CD4-positive, alpha-beta T cell treated with Interferon alpha-2 for 1 hour (primary cell): Measurements from ENCODE around the gene DIAPH1.

Source experiments
- DNase-seq, 2 donors: peaks; one replicate each; pipeline ENCODE4 v3.0.0-alpha.2; 2020 to 2022

Gene DIAPH1

DNA sequence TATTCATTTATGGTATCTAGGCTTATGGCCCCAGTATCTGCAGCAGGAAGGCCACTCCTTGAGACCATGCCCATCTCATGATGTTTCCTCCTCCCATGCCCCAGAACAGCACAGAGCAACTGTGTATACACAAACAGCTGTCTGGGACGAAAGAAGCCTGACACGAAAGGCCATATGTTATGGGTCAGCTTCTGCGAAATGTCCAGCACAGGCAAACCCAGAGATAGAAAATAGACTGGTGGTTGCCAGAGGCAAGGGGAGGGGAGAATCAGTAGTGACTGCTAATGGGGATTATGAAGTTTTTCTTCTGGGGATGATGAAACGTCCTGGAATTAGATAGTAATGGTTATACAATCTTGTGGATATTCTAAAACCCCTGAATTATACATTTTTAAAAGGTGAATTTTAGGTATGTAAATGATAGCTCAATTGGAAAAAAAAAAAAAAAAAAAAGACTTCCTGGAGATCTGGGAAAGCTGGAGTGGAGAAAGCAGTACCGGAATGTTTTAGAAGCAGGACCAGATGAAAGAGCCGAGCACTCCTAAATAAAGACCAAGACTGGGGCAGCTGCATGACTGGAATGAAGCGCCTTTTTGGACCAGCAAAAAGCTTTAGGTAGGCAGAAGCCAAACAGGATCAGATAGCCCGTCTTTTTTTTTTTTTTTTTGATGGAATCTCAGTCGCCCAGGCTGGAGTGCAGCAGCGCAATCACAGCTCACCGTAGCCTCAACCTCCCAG is 100.8 kb downstream of the DIAPH1 start:
- DNase-seq, result no peak

DNA sequence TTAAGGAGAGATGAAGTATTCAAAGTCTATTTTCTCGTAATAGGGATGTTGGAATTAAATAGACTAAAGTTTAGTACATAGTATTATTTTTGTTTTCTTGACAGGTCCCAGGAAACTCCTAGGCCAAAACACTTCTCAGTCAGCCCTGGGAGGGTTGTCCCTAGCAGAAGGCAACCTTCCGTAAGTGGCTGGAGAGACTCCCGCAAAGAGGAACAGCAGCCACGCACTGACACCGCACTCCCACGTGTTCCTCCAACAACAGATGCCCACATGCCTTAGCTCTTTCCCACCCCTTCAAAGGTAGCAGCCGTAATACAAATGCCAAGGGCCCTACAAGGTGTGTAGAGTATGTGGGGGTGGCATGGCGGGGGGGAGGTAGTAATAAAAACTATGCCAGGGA is 101.5 kb downstream of the DIAPH1 start:
- DNase-seq, result no peak

DNA sequence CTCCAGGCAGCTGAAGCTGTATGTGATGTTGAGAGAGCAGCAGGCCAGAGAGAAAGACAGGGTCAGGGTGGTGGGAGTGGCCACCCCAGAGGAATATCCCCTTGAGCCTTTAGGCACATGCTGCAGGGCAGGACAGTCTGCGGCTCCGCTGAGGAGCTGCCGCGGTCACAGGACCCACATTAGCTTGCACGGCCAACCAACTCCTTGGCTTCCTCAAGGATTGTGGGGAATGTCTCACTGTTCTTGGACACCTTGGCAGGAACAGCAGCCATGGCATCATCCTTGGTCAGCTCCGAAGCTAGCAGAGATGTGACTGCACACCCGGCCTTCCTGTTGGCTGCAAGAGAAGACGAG is 102.2 kb downstream of the DIAPH1 start:
- no peak for DNase-seq

DNA sequence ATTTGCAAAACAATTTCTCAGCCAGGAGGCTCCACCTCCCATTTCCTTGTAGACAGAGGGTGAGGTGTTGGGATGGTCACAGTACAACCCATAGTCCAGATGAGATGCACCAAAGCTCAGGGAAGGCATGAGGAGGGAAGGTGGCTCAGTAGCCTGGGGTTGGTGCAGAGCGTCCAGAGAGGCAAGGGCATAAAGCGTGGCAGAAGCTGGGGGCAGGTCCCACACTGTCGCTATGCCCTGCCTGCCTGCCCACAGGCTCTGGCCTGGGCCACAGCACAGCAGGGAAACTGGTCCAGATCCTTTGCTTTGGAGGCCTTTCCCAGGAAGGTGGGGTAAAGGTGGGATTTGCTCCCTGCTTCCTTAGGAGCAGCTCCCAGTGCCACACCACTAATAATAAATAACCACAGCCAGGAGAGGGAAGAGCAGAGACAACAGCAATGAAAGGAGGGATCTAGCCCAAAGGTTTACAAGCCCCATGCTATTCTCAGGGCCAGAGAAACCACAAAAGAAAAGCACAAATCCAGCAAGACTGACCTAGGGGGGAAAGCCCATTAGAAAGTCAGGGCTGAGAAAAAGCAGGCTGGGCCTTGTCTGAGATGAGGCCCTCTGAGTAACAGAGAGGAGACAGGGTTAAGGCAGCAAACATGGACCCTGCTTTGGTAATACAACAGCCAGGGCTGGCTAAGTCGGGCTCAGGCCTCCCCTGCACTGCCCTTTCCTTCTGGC is 102.7 kb downstream of the DIAPH1 start:
- DNase-seq, result no peak

DNA sequence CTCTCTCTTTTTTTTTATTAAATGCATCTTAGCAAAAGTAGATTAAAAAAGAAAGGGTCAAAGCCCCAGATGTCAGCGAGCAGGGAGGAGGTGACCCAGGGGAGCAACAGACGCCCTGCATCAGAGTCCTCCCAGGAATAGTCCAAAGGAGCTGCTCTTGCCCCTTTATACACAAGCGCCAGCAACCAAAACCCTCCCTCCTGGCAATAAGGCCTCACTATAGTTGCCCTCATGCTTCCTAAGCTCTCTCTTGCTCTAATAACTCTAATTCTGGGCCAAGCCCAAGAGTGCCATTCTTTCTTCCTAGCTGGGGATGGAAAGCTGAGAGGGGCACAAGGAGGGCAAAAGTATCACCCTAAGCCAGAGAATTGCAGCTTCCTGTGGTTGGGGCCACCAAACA is 103.7 kb downstream of the DIAPH1 start:
- DNase-seq, result no peak

DNA sequence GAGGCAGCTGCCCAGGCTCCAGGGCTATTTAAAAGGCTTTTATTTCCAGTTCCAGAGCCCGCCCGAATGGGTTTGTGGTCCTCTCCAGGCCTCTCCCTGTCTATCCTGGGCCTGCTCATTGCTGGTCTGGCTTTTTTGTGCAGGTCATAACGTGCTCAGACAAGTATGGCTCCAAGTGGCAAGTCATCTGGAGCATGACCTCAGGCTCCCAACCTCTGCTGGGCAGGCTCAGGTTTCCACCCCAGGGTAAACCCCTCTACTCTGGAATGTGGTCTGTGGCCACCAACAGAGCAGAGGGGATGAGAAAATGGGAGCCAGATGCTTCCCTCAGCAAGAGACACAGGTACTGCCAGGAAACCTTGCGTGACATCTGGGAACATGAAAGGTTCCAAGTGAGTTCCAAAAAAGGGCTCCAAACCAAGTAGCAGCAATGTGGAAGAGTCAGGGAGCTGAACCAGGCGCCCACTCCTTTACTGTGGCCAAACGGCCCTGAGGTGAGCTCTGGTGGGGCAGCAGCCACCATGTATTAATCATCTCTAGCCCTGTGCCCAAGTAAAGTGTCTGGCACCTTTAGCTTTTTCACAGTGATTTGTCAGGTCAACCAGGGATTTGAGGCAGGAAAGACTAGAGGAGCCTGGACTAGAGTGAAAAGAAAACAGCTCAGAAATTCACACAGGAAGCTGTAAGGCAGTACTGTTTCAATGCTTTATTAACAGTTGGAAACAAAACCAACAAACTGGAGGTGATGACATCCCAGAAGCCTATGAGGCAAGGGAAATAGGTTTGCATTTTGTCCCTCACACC is 104.3 kb downstream of the DIAPH1 start:
- no peak for DNase-seq

DNA sequence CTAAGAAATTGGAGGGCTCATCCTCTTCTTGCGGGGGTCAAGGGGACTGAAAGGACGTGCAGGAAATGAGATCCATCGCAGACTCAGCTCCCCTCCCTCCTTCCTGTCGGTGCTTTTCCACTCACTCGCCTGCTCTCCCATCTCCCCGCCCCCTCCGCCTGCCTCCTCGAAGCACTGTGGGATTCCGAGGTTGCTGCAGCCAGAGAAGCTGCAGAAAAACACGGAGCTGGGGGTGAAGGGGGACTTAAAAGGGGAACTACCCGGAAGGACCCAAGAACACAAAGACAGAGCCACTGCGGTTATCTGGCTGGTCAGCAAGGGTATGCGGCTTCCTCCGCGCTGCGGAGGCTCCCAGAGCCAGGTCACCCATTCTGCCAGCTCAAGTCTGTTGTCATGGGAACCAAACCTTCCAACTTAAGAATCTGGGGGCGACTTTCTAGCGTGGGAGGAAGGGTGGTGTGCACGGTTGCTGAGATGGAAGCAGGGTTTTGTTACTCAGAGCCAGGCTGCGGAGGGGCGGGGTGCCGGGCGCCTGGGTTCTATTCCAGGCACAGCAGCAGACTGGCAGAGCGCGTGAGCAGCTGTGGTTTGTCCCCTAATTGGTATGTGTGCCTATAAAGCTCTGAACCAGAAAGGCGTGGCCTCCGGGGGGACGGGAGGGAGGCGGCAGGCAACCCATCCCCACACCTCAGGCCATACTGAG is 105.0 kb downstream of the DIAPH1 start:
- DNase-seq, result peak; percentile 23 to 33

DNA sequence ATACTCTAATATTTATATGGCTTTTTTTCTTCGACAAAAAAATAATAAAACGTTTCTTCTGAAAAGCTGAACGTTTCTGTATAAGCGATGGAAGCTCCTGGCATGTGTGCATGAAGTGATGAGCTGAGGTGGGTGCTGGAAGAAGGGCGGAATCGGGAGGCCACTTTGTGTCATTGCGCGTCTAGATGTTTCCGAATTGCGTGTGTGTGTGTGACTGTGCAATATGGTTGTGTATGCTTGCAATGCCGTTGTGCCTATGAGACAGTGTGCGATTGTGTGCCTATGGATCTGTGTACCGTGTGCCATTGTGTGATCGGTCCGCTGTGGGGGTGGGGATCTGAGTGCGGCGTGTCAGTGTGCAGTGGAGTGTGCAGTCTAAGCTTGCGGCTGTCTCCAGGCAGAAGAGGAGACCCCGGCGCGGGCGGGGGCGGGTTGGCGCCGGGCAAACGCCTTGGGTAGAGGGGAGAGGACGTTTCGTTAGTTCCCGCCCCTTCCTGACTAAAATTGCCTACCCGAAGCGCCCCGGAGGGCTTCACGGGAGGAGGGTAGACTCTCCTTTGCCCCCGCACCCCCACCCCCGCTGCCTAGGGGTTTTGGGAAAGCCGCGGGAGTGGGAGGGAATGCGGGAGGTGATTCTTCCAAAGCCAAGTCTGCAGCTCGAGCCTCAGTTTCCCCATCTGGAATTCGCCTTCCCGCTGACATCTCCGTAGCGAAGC is 105.7 kb downstream of the DIAPH1 start:
- peak in 1 of 2 donors; percentile 25 for DNase-seq

DNA sequence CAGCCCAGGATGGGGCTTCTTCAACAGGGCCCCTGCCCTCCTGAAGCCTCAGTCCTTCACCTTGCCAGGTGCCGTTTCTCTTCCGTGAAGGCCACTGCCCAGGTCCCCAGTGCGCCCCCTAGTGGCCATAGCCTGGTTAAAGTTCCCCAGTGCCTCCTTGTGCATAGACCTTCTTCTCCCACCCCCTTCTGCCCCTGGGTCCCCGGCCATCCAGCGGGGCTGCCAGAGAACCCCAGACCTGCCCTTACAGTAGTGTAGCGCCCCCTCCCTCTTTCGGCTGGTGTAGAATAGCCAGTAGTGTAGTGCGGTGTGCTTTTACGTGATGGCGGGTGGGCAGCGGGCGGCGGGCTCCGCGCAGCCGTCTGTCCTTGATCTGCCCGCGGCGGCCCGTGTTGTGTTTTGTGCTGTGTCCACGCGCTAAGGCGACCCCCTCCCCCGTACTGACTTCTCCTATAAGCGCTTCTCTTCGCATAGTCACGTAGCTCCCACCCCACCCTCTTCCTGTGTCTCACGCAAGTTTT is 106.3 kb downstream of the DIAPH1 start:
- DNase-seq, result peak; percentile 76 to 85

DNA sequence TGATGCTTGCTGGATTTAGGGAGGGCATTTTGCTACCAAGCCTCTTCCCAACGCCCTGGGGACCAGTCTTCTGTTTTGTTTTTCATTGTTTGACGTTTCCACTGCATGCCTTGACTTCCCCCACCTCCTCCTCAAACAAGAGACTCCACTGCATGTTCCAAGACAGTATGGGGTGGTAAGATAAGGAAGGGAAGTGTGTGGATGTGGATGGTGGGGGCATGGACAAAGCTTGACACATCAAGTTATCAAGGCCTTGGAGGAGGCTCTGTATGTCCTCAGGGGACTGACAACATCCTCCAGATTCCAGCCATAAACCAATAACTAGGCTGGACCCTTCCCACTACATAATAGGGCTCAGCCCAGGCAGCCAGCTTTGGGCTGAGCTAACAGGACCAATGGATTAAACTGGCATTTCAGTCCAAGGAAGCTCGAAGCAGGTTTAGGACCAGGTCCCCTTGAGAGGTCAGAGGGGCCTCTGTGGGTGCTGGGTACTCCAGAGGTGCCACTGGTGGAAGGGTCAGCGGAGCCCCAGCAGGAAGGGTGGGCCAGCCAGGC is 107.0 kb downstream of the DIAPH1 start:
- DNase-seq, result no peak

DNA sequence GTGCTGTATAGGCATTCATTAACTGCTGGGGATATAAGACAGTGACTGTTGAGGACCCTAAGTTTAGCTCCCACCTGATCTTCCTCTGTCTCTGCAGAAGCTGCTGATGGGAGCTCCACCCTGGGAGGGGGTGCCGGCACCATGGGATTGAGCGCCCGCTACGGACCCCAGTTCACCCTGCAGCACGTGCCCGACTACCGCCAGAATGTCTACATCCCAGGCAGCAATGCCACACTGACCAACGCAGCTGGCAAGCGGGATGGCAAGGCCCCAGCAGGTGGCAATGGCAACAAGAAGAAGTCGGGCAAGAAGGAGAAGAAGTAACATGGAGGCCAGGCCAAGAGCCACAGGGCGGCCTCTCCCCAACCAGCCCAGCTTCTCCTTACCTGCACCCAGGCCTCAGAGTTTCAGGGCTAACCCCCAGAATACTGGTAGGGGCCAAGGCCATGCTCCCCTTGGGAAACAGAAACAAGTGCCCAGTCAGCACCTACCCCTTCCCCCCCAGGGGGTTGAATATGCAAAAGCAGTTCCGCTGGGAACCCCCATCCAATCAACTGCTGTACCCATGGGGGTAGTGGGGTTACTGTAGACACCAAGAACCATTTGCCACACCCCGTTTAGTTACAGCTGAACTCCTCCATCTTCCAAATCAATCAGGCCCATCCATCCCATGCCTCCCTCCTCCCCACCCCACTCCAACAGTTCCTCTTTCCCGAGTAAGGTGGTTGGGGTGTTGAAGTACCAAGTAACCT is 107.8 kb downstream of the DIAPH1 start:
- peak in 1 of 2 donors; percentile 39 for DNase-seq

DNA sequence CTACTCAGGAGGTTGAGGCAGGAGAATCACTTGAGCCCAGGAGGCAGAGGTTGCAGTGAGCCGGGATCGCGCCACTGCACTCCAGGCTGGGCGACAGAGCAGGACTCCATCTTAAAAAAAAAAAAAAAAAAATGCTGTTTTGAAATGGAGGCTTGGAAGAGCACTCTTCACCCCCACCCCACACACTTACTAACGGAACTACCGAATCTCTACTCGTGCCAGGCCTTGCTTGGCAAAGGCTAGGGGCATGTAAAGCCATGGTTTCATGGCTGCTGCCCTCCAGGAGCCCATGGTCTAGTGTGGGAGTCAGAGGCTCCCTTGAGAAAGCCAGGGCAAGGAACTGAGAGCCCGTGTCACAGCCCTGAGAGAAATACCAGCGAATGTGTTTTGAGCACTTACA is 108.6 kb downstream of the DIAPH1 start:
- DNase-seq, result no peak

DNA sequence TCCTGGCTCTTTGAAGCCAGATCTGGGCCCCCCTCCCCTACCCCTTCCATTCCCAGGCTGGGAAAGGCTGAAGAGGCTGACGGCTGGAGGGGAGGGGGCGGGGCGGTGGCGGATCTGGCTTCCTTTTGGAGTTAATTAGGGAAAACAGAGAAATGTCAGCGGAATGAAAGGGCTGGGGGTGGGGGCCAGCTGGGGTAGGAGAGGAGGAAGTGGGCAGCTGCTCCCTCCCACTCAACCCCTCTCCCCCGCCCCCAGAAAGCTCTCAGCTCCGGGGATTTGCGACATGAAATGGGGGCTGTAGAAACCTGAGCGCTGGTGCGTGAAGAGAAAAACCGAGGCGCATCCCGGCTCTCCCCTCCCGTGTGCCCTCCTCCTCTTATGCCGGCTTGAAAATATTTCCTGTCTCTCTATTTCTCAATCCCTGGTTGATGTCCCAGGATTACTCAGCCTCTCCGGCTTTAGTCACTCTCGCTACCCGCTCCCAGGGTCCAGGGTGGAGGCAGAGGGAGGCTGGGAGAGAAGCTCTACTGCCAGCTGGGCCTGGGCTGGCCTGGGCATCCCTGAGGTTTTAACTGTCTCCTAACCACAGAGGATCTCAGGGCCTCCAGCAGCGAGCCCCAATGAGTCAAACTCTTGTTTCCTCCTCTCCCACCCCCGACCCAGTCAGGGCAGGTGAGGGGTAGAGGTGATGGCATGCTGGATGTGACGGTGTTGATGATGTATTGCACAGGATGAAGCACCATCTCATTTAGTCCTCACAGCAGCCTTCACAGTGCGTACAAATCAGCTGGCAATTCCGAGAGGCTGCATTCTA is 109.8 kb downstream of the DIAPH1 start:
- DNase-seq, result no peak

DNA sequence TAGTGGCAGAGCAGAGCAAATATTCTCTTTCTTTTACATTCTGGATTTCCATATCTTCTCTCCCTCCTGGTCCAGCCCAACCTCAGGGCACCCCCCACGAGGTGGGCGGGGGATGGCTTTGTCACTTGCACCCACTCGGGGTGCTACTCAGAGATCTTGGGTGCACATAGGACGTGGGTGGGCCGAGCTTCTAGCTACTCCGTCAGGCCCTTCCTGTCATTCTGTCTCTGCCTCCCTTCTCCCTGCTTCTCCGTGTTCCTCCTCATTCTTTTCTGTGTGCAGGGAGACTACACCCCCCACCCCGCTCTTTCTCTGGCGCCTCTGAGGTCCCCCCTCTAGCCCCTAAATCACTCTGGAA is 110.4 kb downstream of the DIAPH1 start:
- DNase-seq, result no peak

DNA sequence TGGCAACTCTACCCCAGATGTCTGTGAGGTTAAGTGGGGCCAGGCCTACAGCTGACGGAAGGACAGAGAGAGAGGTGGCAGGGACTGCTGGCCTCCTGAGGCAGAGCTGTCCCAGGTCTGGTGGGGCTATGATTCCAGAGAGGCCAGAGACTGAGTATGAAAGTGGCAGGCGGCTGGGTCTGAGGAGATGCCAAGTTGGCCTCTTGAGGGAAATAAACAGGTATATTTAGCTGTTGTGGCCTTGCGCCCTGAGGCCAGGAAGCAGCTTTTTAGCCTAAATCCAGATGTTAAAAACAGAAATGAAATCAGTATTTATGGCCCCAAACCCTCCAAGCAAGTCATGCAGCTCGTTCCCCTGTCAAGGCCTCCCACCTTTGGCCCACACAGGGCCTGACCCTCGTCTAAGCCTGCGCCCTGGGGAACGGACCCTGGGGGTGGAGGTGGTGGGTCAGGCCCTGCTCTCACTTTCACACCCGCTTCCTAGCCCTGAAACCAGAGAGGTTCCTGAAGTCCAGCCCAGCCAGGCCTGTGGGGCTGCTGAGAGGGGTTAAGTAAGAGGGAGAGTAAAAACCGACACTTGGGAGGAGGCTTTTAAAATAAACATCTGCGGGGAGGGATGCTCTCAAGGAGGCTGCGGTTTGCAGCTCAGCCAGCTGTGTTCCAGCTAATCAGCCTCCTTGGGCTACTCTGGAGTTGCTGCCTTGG is 111.3 kb downstream of the DIAPH1 start:
- DNase-seq, result no peak

DNA sequence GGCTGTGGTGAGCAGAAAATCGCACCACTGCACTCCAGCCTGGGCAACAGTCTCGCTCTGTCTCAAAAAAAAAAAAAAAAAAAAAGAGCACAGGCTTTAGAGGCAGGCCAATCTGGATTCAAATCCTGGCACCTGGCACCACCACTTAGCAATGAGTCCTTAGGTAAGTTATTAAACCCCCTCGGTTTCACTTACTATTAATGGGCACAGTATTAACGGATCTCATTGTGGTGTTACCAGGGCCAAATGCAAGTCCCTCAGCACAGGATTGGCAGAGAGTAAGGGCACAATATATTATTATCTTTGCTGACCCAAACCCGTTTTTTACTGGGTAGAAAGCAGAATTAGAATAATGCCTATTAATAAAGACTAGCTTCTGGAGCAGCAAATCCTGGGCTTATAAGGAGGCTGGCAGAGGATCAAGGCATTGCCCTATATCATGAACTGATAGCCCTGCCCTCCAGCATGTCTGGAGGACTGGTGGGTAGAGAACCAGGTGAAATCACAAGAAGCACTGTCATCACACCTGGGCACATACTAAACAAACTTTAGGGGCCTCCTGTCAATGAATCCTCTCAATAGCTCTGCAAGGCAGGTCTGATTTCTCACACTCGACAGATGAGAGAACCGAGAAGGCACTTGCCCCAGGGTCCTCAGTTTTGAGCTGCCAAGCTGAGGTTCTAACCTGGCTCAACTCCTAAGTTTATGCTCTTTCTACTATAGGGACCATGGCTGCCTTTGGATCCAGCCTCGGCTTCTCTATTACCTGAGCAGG is 112.2 kb downstream of the DIAPH1 start:
- DNase-seq, result no peak

DNA sequence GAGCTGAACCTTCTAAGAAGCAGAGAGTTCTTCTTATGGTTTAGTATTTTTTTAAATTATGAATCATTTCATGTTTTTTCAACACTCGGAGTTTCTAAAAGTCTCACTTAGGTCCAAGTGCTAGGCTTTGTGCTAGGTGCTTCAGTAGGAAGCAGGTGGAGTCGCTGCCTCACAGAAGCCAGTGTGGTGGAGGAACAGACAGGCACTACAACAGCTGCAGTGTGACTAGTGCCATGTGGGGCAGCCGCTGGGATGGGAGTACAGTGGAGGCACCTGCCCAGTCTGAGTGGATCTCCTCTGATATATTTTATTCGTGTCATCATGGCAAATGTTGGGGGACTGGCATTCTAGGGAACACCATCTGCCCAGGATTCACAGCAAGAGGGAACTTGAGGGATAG is 114.6 kb downstream of the DIAPH1 start:
- no peak for DNase-seq

DNA sequence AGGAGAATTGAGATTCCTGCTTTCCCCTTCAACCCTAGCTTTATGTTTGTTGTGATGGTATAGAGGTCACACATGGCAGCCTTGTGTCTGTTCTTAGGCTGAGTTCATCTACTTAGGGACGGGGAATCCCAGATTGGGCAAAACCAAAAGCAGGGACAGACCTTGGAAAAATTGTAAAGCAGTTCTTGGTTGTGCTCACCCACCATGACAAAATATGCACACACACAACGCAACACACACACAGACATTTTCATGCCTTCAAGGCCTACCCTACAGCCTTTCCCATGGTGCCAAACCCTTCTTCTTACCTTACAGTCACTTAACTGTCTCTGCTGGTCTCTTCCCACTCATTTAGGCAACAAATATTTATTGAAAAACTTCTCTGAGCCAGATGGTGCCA is 115.1 kb downstream of the DIAPH1 start:
- DNase-seq, result no peak

DNA sequence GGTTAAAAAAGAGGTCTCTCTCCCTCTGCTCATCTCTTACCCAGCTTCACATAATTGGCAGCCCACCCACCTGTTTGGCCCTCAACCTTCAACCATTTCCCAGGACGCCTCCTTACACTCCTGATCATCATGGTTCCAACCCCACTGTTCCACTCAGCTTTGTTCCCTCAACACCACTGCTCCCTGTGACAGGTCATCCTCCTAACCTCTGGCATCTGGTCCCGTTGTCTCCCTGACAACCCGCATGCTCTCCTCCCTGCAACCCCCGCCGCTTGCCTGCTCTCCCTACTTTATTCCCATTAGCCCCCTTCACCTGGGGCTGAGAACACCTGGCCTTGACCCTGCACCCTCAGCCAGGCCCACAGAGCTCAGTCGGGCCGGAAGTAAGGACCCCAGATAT is 117.0 kb downstream of the DIAPH1 start:
- no peak for DNase-seq
